ENCODE data around the gene ZBTB33. TPM values are rescaled to one million over a fixed set of nuclear protein-coding genes. Genes with fewer than 3 reads are reported as not detected.

Gene ZBTB33
- total and polyA plus RNA-seq, 2 donors = 4.9 to 28.1 TPM

DNA sequence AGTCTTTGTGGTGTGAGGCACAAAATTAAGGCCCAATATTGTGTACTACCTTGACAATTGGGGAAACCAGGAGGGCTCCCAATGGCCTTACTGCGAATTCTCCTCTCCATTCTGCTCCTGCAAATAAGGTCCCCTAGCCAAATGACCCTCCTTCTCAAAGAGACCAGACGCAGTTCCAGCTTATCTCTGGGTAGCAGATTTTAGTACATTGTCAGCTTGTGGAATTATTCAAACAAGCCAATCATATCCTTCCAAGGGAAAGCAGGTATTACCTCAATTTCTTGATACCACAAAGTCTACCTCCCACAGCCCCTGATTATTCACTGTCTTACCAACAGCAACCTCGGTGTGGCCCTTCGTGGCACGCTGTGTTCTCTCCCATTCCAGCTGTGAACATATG lies 7.8 kb upstream of the ZBTB33 start:
- WGBS = 78% methylated on average over 5 of the region's 5 CpGs
- Histone ChIP-seq H3K4me3 (ENCODE audit: low read depth, low read length) (no peak overlapping the region), H3K4me1 (ENCODE audit: insufficient read depth) (no peaks in the 10 kb centered on the region), H3K27ac (ENCODE audit: low read depth) (no peak overlapping the region), H3K36me3 (ENCODE audit: insufficient read depth) (no peaks in the 10 kb centered on the region)
- no peak for DNase-seq (ENCODE audit: extremely low spot score)

DNA sequence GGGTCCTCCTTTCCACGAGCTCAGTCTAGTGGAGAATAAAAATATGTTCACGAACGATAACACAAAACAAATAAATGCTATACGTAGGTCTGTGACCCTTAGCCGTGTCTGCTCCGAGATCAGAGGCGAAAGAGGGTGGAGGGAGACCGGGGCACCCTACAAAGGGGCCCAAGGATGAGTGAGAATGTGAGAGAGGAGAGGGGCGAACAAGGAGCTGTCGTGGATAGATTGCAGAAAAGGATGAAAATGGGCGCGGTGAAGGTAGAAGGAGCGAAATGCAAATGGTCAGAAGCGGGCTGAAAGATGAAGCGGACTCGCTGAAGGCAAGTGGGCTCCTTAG lies 6.2 kb upstream of the ZBTB33 start:
- no peak for DNase-seq (ENCODE audit: extremely low spot score)
- no peaks in the 10 kb centered on the region for H3K36me3 ChIP-seq (ENCODE audit: insufficient read depth)
- WGBS = under 1% methylated on average over 16 of the region's 16 CpGs
- no peaks in the 10 kb centered on the region for H3K4me1 ChIP-seq (ENCODE audit: insufficient read depth)
- H3K27ac ChIP-seq (ENCODE audit: low read depth) = peak overlapping the region; percentile 85
- H3K4me3 ChIP-seq (ENCODE audit: low read depth, low read length) = peak overlapping the region; percentile 75

DNA sequence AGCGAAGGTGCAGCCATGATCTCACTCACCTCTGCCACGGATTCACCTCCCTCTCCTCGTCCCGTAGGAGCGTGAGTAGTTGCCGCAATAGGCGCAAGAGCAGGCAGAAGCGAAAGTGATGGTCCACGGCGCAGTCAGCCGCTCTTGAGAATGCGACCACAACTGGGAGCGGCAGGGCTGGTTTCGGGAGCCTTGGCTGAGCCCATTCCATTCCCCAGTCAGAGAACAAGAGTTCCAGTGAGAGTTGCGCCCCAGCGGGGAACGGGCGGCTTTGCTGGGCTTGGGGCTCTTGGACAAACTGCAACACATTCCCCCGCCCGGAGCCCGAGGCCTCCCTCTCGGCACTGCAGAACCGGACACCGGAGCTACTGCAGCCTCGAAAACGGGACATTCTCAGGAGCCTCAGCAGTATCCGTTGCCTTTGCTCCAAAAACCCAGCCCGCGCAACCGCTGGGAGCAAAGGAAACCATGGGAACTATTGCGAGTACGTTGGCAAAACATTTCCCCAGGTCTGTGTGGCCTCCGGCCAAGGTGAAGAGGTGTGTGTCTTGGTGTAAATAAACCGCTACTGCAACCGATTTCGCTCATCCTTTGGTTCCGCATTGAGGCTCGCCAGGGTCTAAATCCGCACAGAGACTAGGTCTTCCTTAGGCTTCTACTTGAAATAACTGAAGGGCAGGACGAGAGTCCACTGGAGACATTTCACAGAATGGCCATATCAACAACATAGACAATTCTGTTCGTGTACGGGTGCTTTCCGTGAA lies 5.7 kb upstream of the ZBTB33 start:
- Histone ChIP-seq H3K4me3 (ENCODE audit: low read depth, low read length) (peak overlapping the region; percentile 75), H3K36me3 (ENCODE audit: insufficient read depth) (no peaks in the 10 kb centered on the region), H3K4me1 (ENCODE audit: insufficient read depth) (no peaks in the 10 kb centered on the region), H3K27ac (ENCODE audit: low read depth) (peak overlapping the region; percentile 85)
- no peak for DNase-seq (ENCODE audit: extremely low spot score)
- WGBS = under 1% methylated on average over 43 of the region's 43 CpGs

DNA sequence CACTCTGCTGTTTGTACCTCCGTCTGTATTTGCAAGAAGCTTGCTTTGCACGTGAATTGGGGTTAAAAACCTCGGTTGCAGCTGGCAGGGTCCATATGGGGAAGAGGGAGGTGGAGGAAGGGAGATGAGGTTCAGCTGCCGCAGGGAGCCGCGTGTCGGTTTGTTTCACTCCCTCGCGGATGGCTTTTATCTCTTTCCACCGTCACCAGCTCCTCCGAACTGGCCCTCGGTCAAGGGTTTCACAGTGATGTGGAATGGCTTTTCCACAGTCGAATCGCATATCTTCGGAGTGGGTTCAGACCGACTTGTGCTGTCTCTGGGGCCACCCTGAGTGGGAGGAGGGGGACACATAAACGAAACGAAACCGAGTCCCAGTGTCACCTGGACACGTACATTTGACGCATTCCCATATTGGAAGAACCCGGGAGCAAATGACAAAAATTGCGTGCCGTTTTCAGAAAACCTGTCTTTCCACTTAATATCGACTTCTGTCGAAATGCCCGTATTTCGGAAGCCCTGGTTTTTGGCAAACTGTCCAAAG lies 929 bp downstream of the ZBTB33 start:
- no peak for DNase-seq (ENCODE audit: extremely low spot score)
- no peaks in the 10 kb centered on the region for H3K4me1 ChIP-seq (ENCODE audit: insufficient read depth)
- WGBS = under 1% methylated on average over 28 of the region's 28 CpGs
- peak overlapping the region; percentile 91 for H3K27ac ChIP-seq (ENCODE audit: low read depth)
- H3K36me3 ChIP-seq (ENCODE audit: insufficient read depth) = no peaks in the 10 kb centered on the region
- H3K4me3 ChIP-seq (ENCODE audit: low read depth, low read length) = peak overlapping the region; percentile 70

DNA sequence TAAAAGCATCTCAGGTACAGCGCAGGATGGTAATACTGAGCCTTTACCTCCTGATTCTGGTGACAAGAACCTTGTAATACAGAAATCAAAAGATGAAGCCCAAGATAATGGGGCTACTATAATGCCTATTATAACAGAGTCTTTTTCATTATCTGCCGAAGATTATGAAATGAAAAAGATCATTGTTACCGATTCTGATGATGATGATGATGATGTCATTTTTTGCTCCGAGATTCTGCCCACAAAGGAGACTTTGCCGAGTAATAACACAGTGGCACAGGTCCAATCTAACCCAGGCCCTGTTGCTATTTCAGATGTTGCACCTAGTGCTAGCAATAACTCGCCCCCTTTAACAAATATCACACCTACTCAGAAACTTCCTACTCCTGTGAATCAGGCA lies 3.2 kb downstream of the ZBTB33 start:
- WGBS = 89% methylated on average over 6 of the region's 6 CpGs
- no peak overlapping the region for H3K4me3 ChIP-seq (ENCODE audit: low read depth, low read length)
- no peak for DNase-seq (ENCODE audit: extremely low spot score)
- H3K27ac ChIP-seq (ENCODE audit: low read depth) = no peak overlapping the region
- no peaks in the 10 kb centered on the region for H3K4me1 ChIP-seq (ENCODE audit: insufficient read depth)
- H3K36me3 ChIP-seq (ENCODE audit: insufficient read depth) = no peaks in the 10 kb centered on the region

DNA sequence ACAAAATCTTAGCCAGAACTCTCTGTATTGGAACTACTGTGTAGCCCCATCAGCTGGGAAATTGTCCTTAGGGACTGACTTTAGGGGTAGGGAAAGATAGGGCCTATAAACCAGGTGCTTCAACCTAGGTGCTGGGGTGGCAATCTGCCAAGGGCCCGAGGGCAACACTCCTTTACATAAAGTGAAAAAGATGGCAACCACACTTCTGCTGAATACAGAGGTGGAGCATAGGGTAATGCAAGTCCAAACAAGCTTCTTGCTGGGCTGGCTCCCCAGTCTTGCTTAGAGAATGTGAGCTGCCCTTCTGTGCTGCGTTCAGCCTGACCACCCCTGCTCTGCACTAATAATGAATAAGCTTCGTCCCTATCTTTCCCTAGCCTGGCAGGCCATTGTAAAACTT lies 9.8 kb downstream of the ZBTB33 start:
- no peaks in the 10 kb centered on the region for H3K36me3 ChIP-seq (ENCODE audit: insufficient read depth)
- 45% methylated on average over 3 of the region's 3 CpGs for WGBS
- H3K4me1 ChIP-seq (ENCODE audit: insufficient read depth) = no peaks in the 10 kb centered on the region
- no peak for DNase-seq (ENCODE audit: extremely low spot score)
- H3K27ac ChIP-seq (ENCODE audit: low read depth) = no peak overlapping the region
- no peak overlapping the region for H3K4me3 ChIP-seq (ENCODE audit: low read depth, low read length)

DNA sequence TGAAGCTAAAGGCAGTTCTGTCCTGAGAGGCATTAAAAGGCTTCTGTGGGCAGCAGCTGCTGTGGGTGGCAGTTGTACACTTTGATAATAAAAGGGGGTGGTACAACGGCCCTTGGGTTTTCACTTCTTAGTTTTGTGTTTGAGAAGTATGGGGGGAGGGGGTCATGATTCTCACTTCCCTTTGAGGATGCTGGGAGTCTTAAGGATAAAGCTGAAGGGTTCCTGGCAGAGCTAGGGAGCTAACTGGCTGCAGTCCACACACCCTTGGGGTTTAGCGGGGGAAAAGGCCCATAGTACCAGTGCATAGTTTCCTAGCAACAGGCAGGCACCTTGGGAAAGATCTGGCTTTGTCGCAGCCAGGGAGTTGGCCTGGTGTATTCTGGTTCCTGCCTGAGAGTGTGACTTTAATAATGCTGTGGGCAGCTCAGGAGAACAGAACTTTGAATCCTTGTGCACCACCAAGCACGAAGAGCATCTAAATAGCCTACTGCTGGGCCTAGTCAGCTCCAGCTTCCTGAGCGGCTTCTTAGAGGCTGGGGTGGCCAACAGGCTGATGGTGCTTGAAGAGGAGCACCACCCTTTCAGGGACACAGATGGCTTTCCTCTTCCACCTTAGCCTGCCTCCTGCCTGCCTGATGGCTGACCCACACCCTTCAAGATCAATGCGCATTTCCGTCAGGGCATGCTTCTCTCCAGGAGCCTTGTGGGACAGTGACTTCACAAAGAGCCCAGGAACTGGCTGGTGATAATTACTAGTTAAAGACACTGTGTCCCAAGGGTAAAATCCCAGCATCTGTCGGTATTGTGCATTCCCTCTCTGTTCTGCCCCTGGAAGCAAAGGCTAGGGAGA lies 12.5 kb downstream of the ZBTB33 start:
- 80% methylated on average over 8 of the region's 8 CpGs for WGBS
- Histone ChIP-seq H3K4me1 (ENCODE audit: insufficient read depth) (no peaks in the 10 kb centered on the region), H3K36me3 (ENCODE audit: insufficient read depth) (no peaks in the 10 kb centered on the region), H3K4me3 (ENCODE audit: low read depth, low read length) (no peak overlapping the region), H3K27ac (ENCODE audit: low read depth) (no peak overlapping the region)
- no peak for DNase-seq (ENCODE audit: extremely low spot score)

DNA sequence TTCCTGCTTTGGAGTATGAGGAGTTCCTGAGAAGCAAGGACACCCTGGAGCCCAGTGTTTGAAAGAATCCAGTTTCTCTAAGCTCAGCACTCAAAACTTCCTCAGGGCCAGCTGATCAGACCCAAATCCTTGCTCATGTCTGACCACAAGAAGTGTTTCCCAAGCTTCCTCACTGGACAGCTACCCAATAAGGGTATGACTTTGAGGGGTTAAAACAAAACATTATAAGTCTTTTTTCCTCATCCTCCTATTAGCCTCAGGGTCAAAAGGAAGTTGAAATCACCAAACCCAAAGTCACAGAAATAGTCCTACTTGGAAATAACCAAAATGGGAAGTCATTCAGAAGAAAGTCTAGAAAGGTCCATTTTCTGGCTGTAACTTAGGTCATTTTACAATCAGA lies 13.7 kb downstream of the ZBTB33 start:
- H3K4me3 ChIP-seq (ENCODE audit: low read depth, low read length) = no peak overlapping the region
- no peaks in the 10 kb centered on the region for H3K36me3 ChIP-seq (ENCODE audit: insufficient read depth)
- no peaks in the 10 kb centered on the region for H3K4me1 ChIP-seq (ENCODE audit: insufficient read depth)
- no peak for DNase-seq (ENCODE audit: extremely low spot score)
- H3K27ac ChIP-seq (ENCODE audit: low read depth) = no peak overlapping the region

DNA sequence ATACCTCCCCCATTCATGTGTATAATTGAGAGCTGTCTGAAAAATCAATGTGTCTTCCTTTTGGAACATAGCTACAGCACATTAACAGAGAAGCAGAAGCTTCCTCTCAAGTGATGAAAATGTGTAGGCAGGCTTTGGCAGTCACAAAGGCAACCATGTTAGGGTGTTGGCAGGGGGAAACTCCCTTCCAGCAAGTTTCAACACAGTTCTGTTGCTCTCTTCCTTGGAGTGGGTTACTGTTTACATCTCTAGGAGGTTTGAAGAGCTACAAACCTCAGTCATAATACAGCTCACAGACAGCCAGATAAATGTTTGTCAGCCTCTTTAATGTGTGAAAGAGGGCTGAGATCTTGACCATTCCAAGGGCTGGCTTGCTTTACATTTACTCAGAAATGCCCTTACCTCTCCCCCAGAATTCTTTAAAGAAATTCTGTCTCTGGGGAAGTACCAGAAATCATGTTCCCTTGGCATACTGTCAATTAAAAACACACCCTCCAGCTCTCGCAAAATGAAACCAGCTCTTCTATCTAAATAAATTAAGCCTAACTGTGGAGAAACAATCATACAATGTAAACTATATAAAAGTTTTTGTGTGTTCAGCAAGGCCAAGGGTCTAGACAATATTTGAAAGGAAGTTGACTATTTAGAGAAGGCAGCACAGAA lies 18.9 kb downstream of the ZBTB33 start:
- H3K36me3 ChIP-seq (ENCODE audit: insufficient read depth) = no peaks in the 10 kb centered on the region
- WGBS = 14% methylated on average over 1 of the region's 1 CpG
- no peak overlapping the region for H3K27ac ChIP-seq (ENCODE audit: low read depth)
- H3K4me1 ChIP-seq (ENCODE audit: insufficient read depth) = no peaks in the 10 kb centered on the region
- no peak overlapping the region for H3K4me3 ChIP-seq (ENCODE audit: low read depth, low read length)
- DNase-seq (ENCODE audit: extremely low spot score) = no peak

DNA sequence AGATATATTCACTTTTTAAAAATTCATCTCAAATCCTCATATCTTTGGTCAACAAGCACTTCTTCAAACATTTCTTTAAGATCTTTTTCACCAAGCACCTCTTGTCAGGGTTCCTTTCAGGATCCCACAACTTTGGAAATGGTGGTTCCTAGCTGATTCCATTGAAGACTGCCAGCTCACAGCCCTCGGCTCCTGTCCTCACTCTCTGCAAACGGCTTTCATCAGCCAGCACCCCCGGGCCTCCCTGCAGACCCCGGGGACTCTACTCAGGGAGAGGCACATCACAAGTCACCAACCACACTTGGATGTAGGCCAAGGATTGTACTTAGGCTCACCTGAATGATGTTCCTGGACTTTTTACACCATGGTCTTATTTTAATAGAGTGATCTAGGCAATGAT lies 20.0 kb downstream of the ZBTB33 start:
- WGBS = 83% methylated on average over 4 of the region's 4 CpGs
- H3K4me1 ChIP-seq (ENCODE audit: insufficient read depth) = no peaks in the 10 kb centered on the region
- H3K36me3 ChIP-seq (ENCODE audit: insufficient read depth) = no peaks in the 10 kb centered on the region
- no peak for DNase-seq (ENCODE audit: extremely low spot score)
- H3K4me3 ChIP-seq (ENCODE audit: low read depth, low read length) = no peak overlapping the region
- H3K27ac ChIP-seq (ENCODE audit: low read depth) = no peak overlapping the region

DNA sequence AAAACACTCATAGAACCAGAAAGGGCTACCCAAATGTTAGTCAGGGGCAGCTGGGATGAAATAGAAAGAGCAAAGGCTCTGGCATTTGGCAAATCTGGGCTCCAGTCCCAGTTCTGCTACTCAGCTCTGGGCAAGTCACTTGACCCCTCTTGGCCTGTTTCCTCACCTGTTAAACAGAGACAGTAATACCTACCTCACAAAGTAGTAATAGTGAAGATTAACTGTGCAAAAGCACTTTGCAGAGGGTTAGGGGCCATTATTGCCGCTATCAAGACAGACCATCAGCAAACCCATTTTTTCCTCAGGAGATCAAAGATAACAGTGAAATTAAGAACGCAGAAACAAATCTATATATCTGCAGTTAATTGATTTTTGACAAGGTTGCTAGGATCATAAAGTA lies 20.6 kb downstream of the ZBTB33 start:
- no peak overlapping the region for H3K27ac ChIP-seq (ENCODE audit: low read depth)

DNA sequence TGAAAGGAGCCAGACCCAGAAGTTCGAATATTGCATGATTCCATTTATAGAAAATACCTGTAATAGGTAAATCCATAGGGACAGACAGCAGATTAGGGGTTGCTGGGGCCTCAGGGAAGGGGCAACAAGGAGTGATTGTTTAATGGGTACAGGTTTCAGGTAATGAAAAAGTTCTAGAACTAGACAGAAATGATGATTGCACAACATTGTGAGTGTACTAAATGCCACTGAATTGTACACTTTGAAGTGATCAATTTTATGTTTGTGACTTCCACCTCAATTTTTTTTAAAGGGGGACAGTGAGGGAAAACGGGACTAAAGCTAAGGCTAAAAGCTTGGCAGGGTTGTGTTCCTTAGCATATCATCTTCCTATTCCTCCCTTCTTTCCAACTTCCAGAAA lies 23.5 kb downstream of the ZBTB33 start:
- Histone ChIP-seq H3K36me3 (ENCODE audit: insufficient read depth) (no peaks in the 10 kb centered on the region), H3K27ac (ENCODE audit: low read depth) (no peak overlapping the region), H3K4me3 (ENCODE audit: low read depth, low read length) (no peak overlapping the region), H3K4me1 (ENCODE audit: insufficient read depth) (no peaks in the 10 kb centered on the region)
- no peak for DNase-seq (ENCODE audit: extremely low spot score)
- WGBS = 76% methylated on average over 2 of the region's 2 CpGs

More for the DNA sequence above, 20.6 kb downstream of the ZBTB33 start:
- Histone ChIP-seq H3K4me1 (ENCODE audit: insufficient read depth) (no peaks in the 10 kb centered on the region), H3K4me3 (ENCODE audit: low read depth, low read length) (no peak overlapping the region), H3K36me3 (ENCODE audit: insufficient read depth) (no peaks in the 10 kb centered on the region)
- WGBS = 69% methylated on average over 2 of the region's 2 CpGs
- DNase-seq (ENCODE audit: extremely low spot score) = no peak

DNA sequence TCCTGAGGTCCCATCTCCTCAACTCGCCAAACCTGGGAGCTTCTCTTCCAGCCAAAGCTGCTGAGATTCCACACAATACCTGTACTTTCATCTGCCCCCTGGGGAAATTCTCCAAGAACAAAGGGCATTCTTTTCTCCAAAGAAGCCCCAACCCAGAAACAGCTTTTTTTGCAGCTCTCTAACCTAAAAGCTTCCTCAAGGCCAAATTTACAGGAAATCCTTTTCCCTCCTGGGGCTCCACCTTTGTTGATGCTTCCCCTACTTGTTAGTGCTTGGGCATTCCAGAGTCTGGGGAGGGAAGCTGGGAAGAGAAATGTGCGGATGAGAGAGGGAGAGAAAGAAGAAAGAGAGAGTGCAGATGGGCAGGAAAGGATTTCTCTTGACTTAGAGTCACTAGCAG lies 24.3 kb downstream of the ZBTB33 start:
- DNase-seq (ENCODE audit: extremely low spot score) = no peak
- Histone ChIP-seq H3K27ac (ENCODE audit: low read depth) (no peak overlapping the region), H3K4me1 (ENCODE audit: insufficient read depth) (no peaks in the 10 kb centered on the region), H3K36me3 (ENCODE audit: insufficient read depth) (no peaks in the 10 kb centered on the region), H3K4me3 (ENCODE audit: low read depth, low read length) (no peak overlapping the region)
- WGBS = 63% methylated on average over 2 of the region's 2 CpGs

All from urinary bladder (tissue), 4 donors.